Stimulated activated CD8-positive, alpha-beta memory T cell treated with anti-CD3 and anti-CD28 coated beads, Interleukin-4, amount 100 ng/mL, for 24 hours (primary cell): Measurements from ENCODE around the gene TMEM255B.
"Not testable (repeated sequence)": the region's sequence is repeated elsewhere in the genome, so short reads cannot be mapped to it uniquely, and the experiment has no call there.

ENCODE experiments used
- DNase-seq: peaks from one replicate; pipeline ENCODE4 v3.0.0-alpha.2; 2020; ENCODE audit warnings: low read depth

Gene TMEM255B

GRCh38 chr13:113787694-113788093, 28.7 kb downstream of the TMEM255B start:
- no peak for DNase-seq

- DNase-seq: no peak
Measured at GRCh38 chr13:113788413-113789135, 29.5 kb downstream of the TMEM255B start.

GRCh38 chr13:113789167-113789566, 30.1 kb downstream of the TMEM255B start:
- no peak for DNase-seq

DNA sequence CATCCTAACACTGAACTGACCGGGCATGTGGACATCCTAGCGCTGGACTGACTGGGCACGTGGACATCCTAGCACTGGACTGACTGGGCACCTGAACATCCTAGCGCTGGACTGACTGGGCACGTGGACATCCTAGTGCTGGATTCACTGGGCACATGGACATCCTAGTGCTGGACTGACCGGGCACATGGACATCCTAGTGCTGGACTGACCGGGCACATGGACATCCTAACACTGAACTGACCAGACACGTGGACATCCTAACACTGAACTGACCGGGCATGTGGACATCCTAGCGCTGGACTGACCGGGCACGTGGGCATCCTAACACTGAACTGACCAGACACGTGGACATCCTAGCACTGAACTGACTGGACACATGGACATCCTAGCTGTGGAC, 30.9 kb downstream of the TMEM255B start:
- DNase-seq: not testable (repeated sequence)

DNA sequence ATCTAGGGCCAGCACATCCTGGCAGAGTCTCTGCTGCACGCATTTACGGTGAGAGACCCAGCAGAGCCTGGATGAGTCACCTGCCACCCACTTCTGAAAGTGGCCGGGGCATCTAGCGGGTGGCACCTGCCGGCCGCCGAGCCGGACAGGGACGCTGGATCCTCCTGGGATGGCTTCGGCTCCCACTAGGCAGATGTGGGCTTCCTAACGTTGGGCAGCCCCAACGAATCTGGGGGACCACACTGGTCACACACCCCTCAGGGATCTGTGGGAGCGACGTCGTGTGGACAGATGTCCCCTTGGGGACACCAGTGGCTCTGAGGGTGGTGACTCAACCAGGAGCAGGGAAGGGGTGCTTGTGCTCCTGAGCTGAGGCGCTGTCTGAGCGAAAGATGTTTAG, 32.2 kb downstream of the TMEM255B start:
- no peak for DNase-seq

DNA sequence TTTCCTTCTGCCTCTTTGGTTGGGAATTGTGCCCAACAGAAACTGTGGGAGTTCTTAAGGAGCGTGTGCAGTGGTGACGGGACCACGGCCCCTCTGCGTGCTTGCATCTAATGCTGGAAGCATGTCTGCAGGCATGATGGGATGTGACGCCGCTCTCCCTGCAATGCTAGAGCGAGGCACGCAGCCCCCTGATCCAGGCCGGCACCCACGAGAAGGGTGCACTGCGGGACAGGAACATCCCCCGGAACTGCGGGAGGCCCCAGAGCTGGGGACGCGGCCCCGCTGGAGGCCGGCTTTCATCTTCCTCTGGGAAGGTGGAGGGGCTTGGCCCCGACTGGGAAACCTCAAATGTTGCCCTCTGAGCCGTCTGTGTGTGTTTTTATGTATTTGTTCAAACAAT, 32.7 kb downstream of the TMEM255B start:
- DNase-seq: no peak

DNA sequence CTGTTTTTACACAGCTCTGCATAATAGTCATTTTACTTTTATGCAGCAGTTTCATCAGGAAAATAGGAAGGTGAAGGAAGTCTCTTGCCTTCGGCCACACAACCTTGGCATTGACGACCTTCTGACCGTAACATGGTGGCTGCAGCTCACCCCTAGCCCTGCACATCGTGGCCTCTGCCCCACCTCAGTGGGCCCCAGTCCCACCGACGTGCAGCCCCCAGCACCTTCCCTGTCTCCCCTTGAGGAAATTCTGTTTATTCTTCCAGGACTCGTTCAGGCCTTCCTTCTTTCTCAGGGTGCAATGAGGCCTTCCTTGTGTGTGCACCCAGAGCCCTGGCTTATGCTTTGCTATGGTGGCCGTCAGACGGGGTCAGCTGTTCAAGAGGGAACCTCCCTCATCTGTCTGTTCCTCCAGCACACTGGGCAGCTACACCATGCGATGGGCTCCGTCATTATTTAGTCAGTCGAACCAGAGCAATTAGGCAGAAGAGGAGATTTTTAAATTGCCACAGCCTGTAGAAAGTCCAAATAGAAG, 33.3 kb downstream of the TMEM255B start:
- DNase-seq: no peak

DNA sequence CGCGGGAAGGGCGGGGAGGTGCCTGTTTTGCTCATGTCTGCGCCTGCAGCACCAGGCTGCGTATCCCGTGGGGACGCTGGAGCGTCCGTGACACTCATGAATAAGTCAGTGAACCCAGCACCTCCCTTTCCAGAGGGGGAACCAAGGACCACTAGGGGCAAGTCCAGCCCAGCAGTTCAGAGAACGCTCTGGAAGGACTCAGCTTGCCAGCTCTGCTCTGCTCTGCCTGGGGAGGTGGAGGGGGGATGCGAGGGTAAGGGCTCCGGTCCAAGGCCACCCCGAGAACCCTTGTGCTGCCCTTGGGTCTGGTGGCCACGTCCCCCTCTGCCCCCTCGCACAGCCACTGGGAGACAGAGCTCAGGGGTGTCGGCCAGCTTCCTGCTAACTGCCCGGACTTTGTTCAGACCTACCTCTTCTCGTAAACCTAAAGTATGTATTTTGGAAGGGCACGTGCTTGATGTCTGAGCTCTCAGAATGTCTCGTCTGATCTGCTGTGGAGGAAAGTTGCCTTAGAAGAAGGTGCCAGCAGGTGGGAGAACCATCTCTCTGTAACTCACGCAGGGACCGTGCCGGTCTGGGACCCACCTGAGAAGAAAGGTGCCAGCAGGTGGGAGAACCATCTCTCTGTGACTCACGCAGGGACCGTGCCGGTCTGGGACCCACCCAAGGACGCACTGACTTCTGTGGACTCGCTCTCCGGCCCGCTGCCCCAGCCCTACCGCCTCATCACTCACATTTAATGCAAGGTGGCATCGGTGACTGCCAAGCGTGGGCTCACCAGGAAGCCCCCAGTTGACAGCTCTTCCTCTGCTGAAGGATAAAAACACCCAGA, 34.1 kb downstream of the TMEM255B start:
- no peak for DNase-seq

- no peak for DNase-seq
Measured at GRCh38 chr13:113793718-113794085, 34.7 kb downstream of the TMEM255B start.

DNA sequence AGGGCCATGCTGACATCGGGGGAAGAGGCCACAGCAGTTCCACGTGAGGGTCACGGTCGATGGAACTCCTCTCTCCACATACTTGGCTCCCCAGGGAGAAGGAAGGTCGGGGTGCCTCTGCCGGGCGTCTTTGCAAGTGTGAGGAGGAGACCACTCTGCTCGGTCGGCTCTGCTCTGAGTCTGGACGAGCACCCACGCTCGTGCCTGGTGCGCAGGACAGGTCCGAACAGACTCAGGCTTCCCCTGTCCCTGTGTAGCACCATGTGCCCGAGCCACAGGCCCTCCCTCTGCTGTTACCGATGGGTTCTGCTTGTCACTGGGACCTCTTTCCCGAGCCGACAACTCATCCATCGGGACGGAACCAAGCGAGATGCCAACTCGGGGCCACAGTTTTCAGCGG, 35.1 kb downstream of the TMEM255B start:
- no peak for DNase-seq

GRCh38 chr13:113794764-113795173, 35.7 kb downstream of the TMEM255B start:
- no peak for DNase-seq

GRCh38 chr13:113795362-113795761, 36.3 kb downstream of the TMEM255B start:
- DNase-seq: not testable (repeated sequence)

- DNase-seq: no peak
Measured at GRCh38 chr13:113796211-113796963, 37.4 kb downstream of the TMEM255B start.

GRCh38 chr13:113796964-113797676, 38.1 kb downstream of the TMEM255B start:
- DNase-seq: no peak

GRCh38 chr13:113798200-113798811, 39.3 kb downstream of the TMEM255B start:
- no peak for DNase-seq

DNA sequence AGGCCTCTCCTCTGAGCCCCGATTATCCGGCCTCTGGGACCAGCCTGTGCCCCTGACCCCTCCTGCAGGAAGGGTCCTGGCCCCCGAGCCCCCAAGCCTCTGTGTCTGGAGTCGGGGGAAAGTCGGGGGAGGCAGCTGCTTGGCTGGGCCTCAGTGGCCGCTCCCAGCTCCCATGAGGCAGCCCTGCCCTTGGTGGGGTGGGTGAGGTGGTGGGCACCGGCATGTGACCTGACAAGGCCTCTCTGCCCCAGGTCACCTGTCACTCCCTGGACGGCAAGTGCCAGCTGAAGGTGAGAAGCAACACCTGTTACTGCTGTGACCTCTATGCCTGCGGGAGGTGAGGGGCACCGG, 41.5 kb downstream of the TMEM255B start:
- DNase-seq: no peak

DNA sequence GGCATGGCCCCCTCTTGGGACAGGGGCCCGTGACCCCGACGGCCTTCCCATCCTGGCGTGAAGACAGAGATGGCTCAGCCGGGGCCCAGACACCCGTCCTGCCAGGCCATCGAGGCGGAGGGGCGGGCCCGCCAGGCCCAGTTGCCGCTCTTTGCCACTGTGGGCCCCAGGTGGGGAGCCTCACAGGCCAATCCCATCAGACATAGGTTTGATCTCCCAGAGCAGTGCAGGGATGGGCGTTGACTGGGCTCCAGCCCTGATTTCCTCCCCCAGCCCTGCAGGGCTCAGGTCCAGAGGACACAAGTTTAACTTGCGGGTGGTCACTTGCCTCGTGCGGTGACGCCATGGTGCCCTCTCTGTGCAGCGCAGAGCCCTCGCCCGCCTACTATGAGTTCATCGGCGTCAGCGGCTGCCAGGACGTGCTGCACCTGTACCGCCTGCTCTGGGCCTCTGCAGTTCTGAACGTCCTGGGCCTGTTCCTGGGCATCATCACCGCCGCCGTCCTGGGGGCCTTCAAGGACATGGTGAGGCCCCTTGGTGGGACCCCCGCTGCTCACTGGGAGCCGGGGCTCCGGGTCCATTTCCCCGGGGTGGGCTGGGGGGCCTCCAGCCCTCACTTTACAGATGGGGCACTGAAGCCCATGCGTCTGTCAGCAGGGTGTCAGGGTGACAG, 42.4 kb downstream of the TMEM255B start:
- DNase-seq: no peak

GRCh38 chr13:113802090-113802531, 43.1 kb downstream of the TMEM255B start:
- DNase-seq: no peak

- DNase-seq: no peak
Measured at GRCh38 chr13:113802761-113803160, 43.7 kb downstream of the TMEM255B start.

DNA sequence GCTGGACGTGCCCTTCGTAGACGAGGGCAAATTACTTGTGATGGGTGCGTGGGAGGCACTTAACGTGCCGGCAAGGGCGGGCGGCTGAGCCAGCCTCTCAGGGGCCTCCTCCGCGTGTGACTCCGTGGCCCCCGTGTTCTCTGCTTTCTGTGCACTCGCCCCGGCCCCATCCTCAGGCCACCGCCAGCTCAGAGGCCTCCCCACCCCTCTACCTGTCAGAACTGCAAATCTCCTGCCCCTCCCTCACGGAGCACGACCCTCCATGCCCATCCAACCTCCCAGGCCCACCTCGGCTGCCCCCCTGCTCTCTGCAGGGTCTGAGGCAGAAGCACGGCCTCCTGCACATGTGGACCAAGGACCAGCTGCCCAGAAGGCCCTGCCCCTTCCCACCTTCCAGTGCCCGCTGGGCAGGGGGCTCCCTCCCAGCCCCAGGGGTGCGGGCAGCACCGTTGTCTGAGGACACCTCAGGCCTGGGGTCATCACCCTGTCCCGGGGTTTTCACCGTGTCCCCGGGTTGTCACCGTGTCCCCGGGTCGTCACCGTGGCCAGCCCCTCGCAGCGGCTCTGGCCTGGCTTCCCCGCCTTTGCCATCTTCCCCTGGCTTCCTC, 44.5 kb downstream of the TMEM255B start:
- DNase-seq: no peak
